ENCODE results near the gene KIT. TPM values are rescaled to one million over a fixed set of nuclear protein-coding genes. Genes with fewer than 3 reads are reported as not detected.

KIT gene
- total and polyA plus RNA-seq, 4 experiments from 2014 or later = 2.0 to 5.2 (median 2.6) TPM

- no peak overlapping the region for H3K4me3 ChIP-seq (ENCODE audit: low read length in 2 of 2)
- H3K27me3 ChIP-seq (ENCODE audit: insufficient read depth, low read length) = no peaks in the 10 kb centered on the region
- H3K4me1 ChIP-seq (ENCODE audit: insufficient read depth, low read length) = no peaks in the 10 kb centered on the region
- no peak overlapping the region for H3K27ac Mint-ChIP-seq
- ChIA-PET POLR2A (ENCODE audit: partially characterized antibody) (no interaction called here), CTCF (ENCODE audit: partially characterized antibody) (no interaction called here)
- H3K4me1 Mint-ChIP-seq = no peaks in the 10 kb centered on the region
- no peak overlapping the region for H3K4me3 Mint-ChIP-seq
- intact Hi-C loops (cut with micrococcal nuclease) = no loop called here
- no peaks in the 10 kb centered on the region for H3K36me3 ChIP-seq (ENCODE audit: insufficient read depth, low read length)
- DNase-seq = no peak
- H3K36me3 Mint-ChIP-seq = no peaks in the 10 kb centered on the region
- H3K9me3 Mint-ChIP-seq = peaks cover 0 to 2% (median 0%) of the 10 kb centered on the region in 8 donors
- H3K9me3 ChIP-seq (ENCODE audit: control insufficient read depth in 1 of 2, low read length in 2 of 2) = no peaks in the 10 kb centered on the region
- H3K27ac ChIP-seq (ENCODE audit: low read depth, low read length) = no peak overlapping the region
- peaks cover 0 to 1% of the 10 kb centered on the region in 2 donors for H3K27me3 Mint-ChIP-seq
Measured at GRCh38 chr4:54717694-54718093, 59.9 kb downstream of the KIT start.

GRCh38 chr4:54719378-54719777, 61.6 kb downstream of the KIT start:
- CTCF ChIA-PET (ENCODE audit: partially characterized antibody) = no interaction called here
- no peaks in the 10 kb centered on the region for H3K36me3 Mint-ChIP-seq

GRCh38 chr4:54723220-54723619, 65.5 kb downstream of the KIT start:
- Histone ChIP-seq H3K27ac (ENCODE audit: low read depth, low read length) (no peak overlapping the region), H3K36me3 (ENCODE audit: insufficient read depth, low read length) (no peaks in the 10 kb centered on the region), H3K4me3 (ENCODE audit: low read length in 2 of 2) (no peak overlapping the region), H3K4me1 (ENCODE audit: insufficient read depth, low read length) (no peaks in the 10 kb centered on the region), H3K27me3 (ENCODE audit: insufficient read depth, low read length) (no peaks in the 10 kb centered on the region), H3K9me3 (ENCODE audit: control insufficient read depth in 1 of 2, low read length in 2 of 2) (no peaks in the 10 kb centered on the region)
- H3K36me3 Mint-ChIP-seq = no peaks in the 10 kb centered on the region
- DNase-seq = no peak
- intact Hi-C loops (cut with micrococcal nuclease) = no loop called here
- no peak overlapping the region for H3K4me3 Mint-ChIP-seq
- H3K27me3 Mint-ChIP-seq = peaks cover 0 to 2% of the 10 kb centered on the region in 2 donors
- H3K27ac Mint-ChIP-seq = no peak overlapping the region
- ChIA-PET CTCF (ENCODE audit: partially characterized antibody) (no interaction called here), POLR2A (ENCODE audit: partially characterized antibody) (no interaction called here)
- no peaks in the 10 kb centered on the region for H3K4me1 Mint-ChIP-seq
- H3K9me3 Mint-ChIP-seq = peaks cover 0 to 2% (median 0%) of the 10 kb centered on the region in 8 donors

More at GRCh38 chr4:54719378-54719777, 61.6 kb downstream of the KIT start:
- Mint-ChIP-seq H3K27me3 (peaks cover 0 to 1% of the 10 kb centered on the region in 2 donors), H3K27ac (no peak overlapping the region), H3K9me3 (peaks cover 0 to 2% (median 0%) of the 10 kb centered on the region in 8 donors), H3K4me1 (no peaks in the 10 kb centered on the region), H3K4me3 (no peak overlapping the region)
- H3K27ac ChIP-seq (ENCODE audit: low read depth, low read length) = no peak overlapping the region
- DNase-seq = no peak
- H3K27me3 ChIP-seq (ENCODE audit: insufficient read depth, low read length) = no peaks in the 10 kb centered on the region
- no peaks in the 10 kb centered on the region for H3K4me1 ChIP-seq (ENCODE audit: insufficient read depth, low read length)
- no peaks in the 10 kb centered on the region for H3K36me3 ChIP-seq (ENCODE audit: insufficient read depth, low read length)
- POLR2A ChIA-PET (ENCODE audit: partially characterized antibody) = no interaction called here
- H3K9me3 ChIP-seq (ENCODE audit: control insufficient read depth in 1 of 2, low read length in 2 of 2) = no peaks in the 10 kb centered on the region
- intact Hi-C loops (cut with micrococcal nuclease) = no loop called here
- H3K4me3 ChIP-seq (ENCODE audit: low read length in 2 of 2) = no peak overlapping the region

GRCh38 chr4:54723820-54724219, 66.1 kb downstream of the KIT start:
- no peaks in the 10 kb centered on the region for H3K4me1 ChIP-seq (ENCODE audit: insufficient read depth, low read length)
- intact Hi-C loops (cut with micrococcal nuclease) = no loop called here

GRCh38 chr4:54726907-54727306, 69.2 kb downstream of the KIT start:
- peaks cover 0 to 3% (median 0%) of the 10 kb centered on the region in 8 donors for H3K9me3 Mint-ChIP-seq
- H3K36me3 Mint-ChIP-seq = no peaks in the 10 kb centered on the region
- H3K9me3 ChIP-seq (ENCODE audit: control insufficient read depth in 1 of 2, low read length in 2 of 2) = no peaks in the 10 kb centered on the region
- POLR2A ChIA-PET (ENCODE audit: partially characterized antibody) = no interaction called here
- H3K4me1 Mint-ChIP-seq = no peaks in the 10 kb centered on the region
- H3K27me3 Mint-ChIP-seq = peaks cover 0 to 2% of the 10 kb centered on the region in 2 donors
- H3K4me1 ChIP-seq (ENCODE audit: insufficient read depth, low read length) = no peaks in the 10 kb centered on the region
- no peak overlapping the region for H3K4me3 Mint-ChIP-seq
- CTCF ChIA-PET (ENCODE audit: partially characterized antibody) = no interaction called here
- no peak for DNase-seq
- H3K27ac Mint-ChIP-seq = no peak overlapping the region
- intact Hi-C loops (cut with micrococcal nuclease) = no loop called here
- no peaks in the 10 kb centered on the region for H3K27me3 ChIP-seq (ENCODE audit: insufficient read depth, low read length)
- H3K36me3 ChIP-seq (ENCODE audit: insufficient read depth, low read length) = no peaks in the 10 kb centered on the region
- H3K27ac ChIP-seq (ENCODE audit: low read depth, low read length) = no peak overlapping the region
- no peak overlapping the region for H3K4me3 ChIP-seq (ENCODE audit: low read length in 2 of 2)

More at GRCh38 chr4:54723820-54724219, 66.1 kb downstream of the KIT start:
- no peak for DNase-seq
- H3K27me3 ChIP-seq (ENCODE audit: insufficient read depth, low read length) = no peaks in the 10 kb centered on the region
- Mint-ChIP-seq H3K27ac (no peak overlapping the region), H3K9me3 (peaks cover 0 to 2% (median 0%) of the 10 kb centered on the region in 8 donors), H3K4me1 (no peaks in the 10 kb centered on the region), H3K27me3 (peaks cover 0 to 2% of the 10 kb centered on the region in 2 donors), H3K4me3 (no peak overlapping the region), H3K36me3 (no peaks in the 10 kb centered on the region)
- H3K9me3 ChIP-seq (ENCODE audit: control insufficient read depth in 1 of 2, low read length in 2 of 2) = no peaks in the 10 kb centered on the region
- POLR2A ChIA-PET (ENCODE audit: partially characterized antibody) = no interaction called here
- no peak overlapping the region for H3K4me3 ChIP-seq (ENCODE audit: low read length in 2 of 2)
- no peak overlapping the region for H3K27ac ChIP-seq (ENCODE audit: low read depth, low read length)
- CTCF ChIA-PET (ENCODE audit: partially characterized antibody) = no interaction called here
- H3K36me3 ChIP-seq (ENCODE audit: insufficient read depth, low read length) = no peaks in the 10 kb centered on the region

GRCh38 chr4:54727346-54727745, 69.6 kb downstream of the KIT start:
- H3K36me3 ChIP-seq (ENCODE audit: insufficient read depth, low read length) = no peaks in the 10 kb centered on the region
- intact Hi-C loops (cut with micrococcal nuclease) = no loop called here
- Mint-ChIP-seq H3K27me3 (peaks cover 0 to 2% of the 10 kb centered on the region in 2 donors), H3K4me3 (no peak overlapping the region), H3K27ac (no peak overlapping the region), H3K36me3 (no peaks in the 10 kb centered on the region), H3K9me3 (peaks cover 0 to 3% (median 0%) of the 10 kb centered on the region in 8 donors), H3K4me1 (no peaks in the 10 kb centered on the region)
- no peaks in the 10 kb centered on the region for H3K27me3 ChIP-seq (ENCODE audit: insufficient read depth, low read length)
- H3K27ac ChIP-seq (ENCODE audit: low read depth, low read length) = no peak overlapping the region
- ChIA-PET CTCF (ENCODE audit: partially characterized antibody) (no interaction called here), POLR2A (ENCODE audit: partially characterized antibody) (no interaction called here)
- H3K9me3 ChIP-seq (ENCODE audit: control insufficient read depth in 1 of 2, low read length in 2 of 2) = no peaks in the 10 kb centered on the region
- H3K4me3 ChIP-seq (ENCODE audit: low read length in 2 of 2) = no peak overlapping the region
- no peak for DNase-seq
- no peaks in the 10 kb centered on the region for H3K4me1 ChIP-seq (ENCODE audit: insufficient read depth, low read length)

GRCh38 chr4:54728368-54728767, 70.6 kb downstream of the KIT start:
- Mint-ChIP-seq H3K27me3 (peaks cover 0 to 2% of the 10 kb centered on the region in 2 donors), H3K36me3 (no peaks in the 10 kb centered on the region), H3K9me3 (peaks cover 0 to 3% (median 0%) of the 10 kb centered on the region in 8 donors), H3K4me3 (no peak overlapping the region), H3K4me1 (no peaks in the 10 kb centered on the region), H3K27ac (no peak overlapping the region)
- POLR2A ChIA-PET (ENCODE audit: partially characterized antibody) = no interaction called here
- CTCF ChIA-PET (ENCODE audit: partially characterized antibody) = no interaction called here
- no peaks in the 10 kb centered on the region for H3K4me1 ChIP-seq (ENCODE audit: insufficient read depth, low read length)
- H3K27ac ChIP-seq (ENCODE audit: low read depth, low read length) = no peak overlapping the region
- no peak overlapping the region for H3K4me3 ChIP-seq (ENCODE audit: low read length in 2 of 2)
- no peaks in the 10 kb centered on the region for H3K9me3 ChIP-seq (ENCODE audit: control insufficient read depth in 1 of 2, low read length in 2 of 2)
- H3K27me3 ChIP-seq (ENCODE audit: insufficient read depth, low read length) = no peaks in the 10 kb centered on the region
- intact Hi-C loops (cut with micrococcal nuclease) = no loop called here
- no peak for DNase-seq
- no peaks in the 10 kb centered on the region for H3K36me3 ChIP-seq (ENCODE audit: insufficient read depth, low read length)

GRCh38 chr4:54729256-54729655, 71.5 kb downstream of the KIT start:
- intact Hi-C loops (cut with micrococcal nuclease) = no loop called here
- no peak for DNase-seq
- Histone ChIP-seq H3K36me3 (ENCODE audit: insufficient read depth, low read length) (no peaks in the 10 kb centered on the region), H3K9me3 (ENCODE audit: control insufficient read depth in 1 of 2, low read length in 2 of 2) (no peaks in the 10 kb centered on the region), H3K27ac (ENCODE audit: low read depth, low read length) (no peak overlapping the region), H3K27me3 (ENCODE audit: insufficient read depth, low read length) (no peaks in the 10 kb centered on the region), H3K4me1 (ENCODE audit: insufficient read depth, low read length) (no peaks in the 10 kb centered on the region), H3K4me3 (ENCODE audit: low read length in 2 of 2) (no peak overlapping the region)
- Mint-ChIP-seq H3K27ac (no peak overlapping the region), H3K27me3 (peaks cover 0 to 2% of the 10 kb centered on the region in 2 donors), H3K36me3 (no peaks in the 10 kb centered on the region), H3K4me3 (no peak overlapping the region), H3K9me3 (peaks cover 0 to 3% (median 0%) of the 10 kb centered on the region in 8 donors), H3K4me1 (no peaks in the 10 kb centered on the region)
- POLR2A ChIA-PET (ENCODE audit: partially characterized antibody) = no interaction called here
- CTCF ChIA-PET (ENCODE audit: partially characterized antibody) = no interaction called here
